Panc1 (cell line): ENCODE measurements around the gene HNRNPR. TPM values are rescaled to one million over a fixed set of nuclear protein-coding genes. Genes with fewer than 3 reads are reported as not detected.
"Not testable (repeated sequence)": the region's sequence is repeated elsewhere in the genome, so short reads cannot be mapped to it uniquely, and the experiment has no call there.

Source experiments
- ATAC-seq: fragments of 200-7000 bp; cut with Tn5 transposase; 2 replicates; pipeline ENCODE4 v1.9.1; 2020; ENCODE audit warnings: mild to moderate bottlenecking, moderate library complexity
- BruUV-seq: library from RNA; stranded (reverse); fragments of 400-500 nt; replicated peaks from 2 replicates; lab custom pipeline; 2021; lab: Mats Ljungman, UMichigan
- CTCF ChIA-PET: fragments of 300-600 bp; sonication (Branson Sonifier 250); formaldehyde crosslinking; loops from one replicate; lab custom pipeline; 2022; ENCODE audit warnings: antibody characterized with exemption; lab: Charles Lee
- POLR2A ChIA-PET: fragments of 300-600 bp; sonication (Branson Sonifier 250); formaldehyde crosslinking; loops from one replicate; lab custom pipeline; 2022; ENCODE audit warnings: antibody characterized with exemption; lab: Charles Lee
- DNase-seq: peaks from one replicate; pipeline ENCODE4 v3.0.0-alpha.2; 2010; ENCODE audit warnings: low read depth, low spot score
- H3K27ac ChIP-seq: 2 replicates; pipeline ENCODE4 v1.5.1; 2011; ENCODE audit warnings: mild to moderate bottlenecking, low read length, inconsistent platforms
- H3K27me3 ChIP-seq: fragments of 200-500 bp; sonication (Bioruptor generic); 2 replicates; pipeline ENCODE4 v1.6.0; 2014; ENCODE audit warnings: low read length, inconsistent platforms; ENCODE audit not compliant: control insufficient read depth, insufficient read depth
- H3K36me3 ChIP-seq: fragments of 200-500 bp; sonication (Bioruptor generic); 2 replicates; pipeline ENCODE4 v1.5.1; 2014; ENCODE audit warnings: inconsistent platforms, mild to moderate bottlenecking, low read length, moderate library complexity; ENCODE audit not compliant: control insufficient read depth, insufficient read depth
- H3K4me1 ChIP-seq: 2 replicates; pipeline ENCODE4 v1.5.1; 2011; ENCODE audit warnings: inconsistent platforms, mild to moderate bottlenecking, low read length, moderate library complexity; ENCODE audit not compliant: control insufficient read depth, insufficient read depth
- H3K4me3 ChIP-seq, 2 experiments: 2 replicates each; pipeline ENCODE4 v1.5.1; 2011 to 2012; ENCODE audit warnings: low read depth in 2 of 2, low read length in 2 of 2, mild to moderate bottlenecking in 2 of 2, inconsistent platforms in 1 of 2, moderate library complexity in 1 of 2
- H3K9me3 ChIP-seq: fragments of 200-500 bp; sonication (Bioruptor generic); 2 replicates; pipeline ENCODE4 v1.5.1; 2014; ENCODE audit warnings: low read depth, mild to moderate bottlenecking, inconsistent platforms, low read length, moderate library complexity; ENCODE audit not compliant: control insufficient read depth, insufficient read depth
- POLR2AphosphoS5 ChIP-seq: IDR thresholded peaks from 2 replicates; pipeline ENCODE4 v1.6.1; 2012; ENCODE audit warnings: mild to moderate bottlenecking, low read depth, low read length, moderate library complexity
- SIN3A ChIP-seq: IDR thresholded peaks from 2 replicates; pipeline ENCODE4 v1.6.1; 2012; ENCODE audit warnings: low read depth, mild to moderate bottlenecking, low read length, moderate library complexity, borderline replicate concordance; ENCODE audit not compliant: insufficient read depth
- TCF7L2 ChIP-seq: IDR thresholded peaks from 2 replicates; pipeline ENCODE4 v1.6.1; 2011; ENCODE audit warnings: mild to moderate bottlenecking, low read depth, low read length, inconsistent platforms
- in situ Hi-C: cut with HindIII; loops from 2 replicates; pipeline ENCODE4 v1.10.0; 2016; ENCODE audit warnings: low sequenced_read_pairs, low pct_unique_long_range_greater_than_20kb
- intact Hi-C: fragments of 100-400 bp; cut with micrococcal nuclease; formaldehyde crosslinking; loops from one replicate; pipeline ENCODE4 v1.10.0; 2022; ENCODE audit not compliant: unreplicated experiment
- total RNA-seq: library from RNA; stranded (reverse); gene quantifications from one replicate; pipeline ENCODE4 v1.2.1, GENCODE V29; 2021; ENCODE audit not compliant: unreplicated experiment
- TF ChIP-seq, protein P1 (sequence below), 2 experiments: IDR thresholded peaks; 2 replicates each; pipeline ENCODE4 v1.6.1; 2011 to 2012; ENCODE audit warnings: low read depth in 2 of 2, control low read depth in 1 of 2, low read length in 1 of 2, mild to moderate bottlenecking in 1 of 2, moderate library complexity in 1 of 2; ENCODE audit not compliant: insufficient read depth in 1 of 2
- TF ChIP-seq, protein P2 (sequence below): fragments of 450-650 bp; IDR thresholded peaks from 2 replicates; pipeline ENCODE4 v1.5.1; 2017; ENCODE audit warnings: mild to moderate bottlenecking

HNRNPR gene
- total RNA-seq, 1 experiment from 2014 or later: 173 TPM

DNA sequence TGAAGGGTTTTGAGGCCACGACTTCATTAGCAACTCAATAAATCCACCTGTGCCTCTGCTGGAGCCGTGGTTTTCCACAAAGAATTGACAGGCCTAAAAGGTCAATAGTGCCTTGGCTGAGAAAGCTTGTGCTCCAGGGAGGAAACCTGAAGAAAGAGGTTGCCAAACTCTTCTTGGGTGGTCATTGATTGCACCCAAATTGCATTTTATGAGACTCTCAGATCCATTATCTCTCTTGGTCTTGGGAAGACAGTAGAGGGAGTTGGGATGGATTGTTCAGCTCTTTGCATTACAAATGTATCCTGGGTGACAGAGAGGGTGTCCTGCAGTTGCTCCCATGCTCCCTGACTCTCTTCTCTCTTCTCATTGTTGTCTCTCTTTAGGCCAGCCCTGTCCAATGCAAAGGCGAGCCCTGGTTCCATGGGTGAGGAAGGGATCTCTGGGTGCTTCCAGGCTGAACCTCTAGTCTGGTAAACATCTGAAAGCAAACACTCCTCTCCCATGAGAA, 80.7 kb downstream of the HNRNPR start:
- Histone ChIP-seq H3K9me3 (no peaks in the 10 kb centered on the region), H3K27me3 (no peaks in the 10 kb centered on the region), H3K4me3 (no peak overlapping the region), H3K36me3 (no peaks in the 10 kb centered on the region), H3K27ac (no peak overlapping the region), H3K4me1 (no peaks in the 10 kb centered on the region)
- ChIA-PET POLR2A (interaction anchor here (0.6 kb wide), 2 partner anchors 197 to 1150 kb away, joined by 3 to 4 read pairs; no protein-coding TSS in a partner anchor), CTCF (interaction anchor here (0.6 kb wide), 1 partner anchor 79 kb away, joined by 3 read pairs; no protein-coding TSS in a partner anchor)
- ATAC-seq: peak; percentile 51; the same call in 1 of the 2 replicates
- in situ Hi-C loops (loop anchor here (5.0 kb wide), 1 partner anchor 51 kb away; no protein-coding TSS in a partner anchor), intact Hi-C loops (no loop called here)
- no TSS peak for BruUV-seq
- no peak for DNase-seq
- TF ChIP-seq TCF7L2 (no peak), SIN3A (no peak), POLR2AphosphoS5 (no peak)
- TF ChIP-seq, protein P1, sequence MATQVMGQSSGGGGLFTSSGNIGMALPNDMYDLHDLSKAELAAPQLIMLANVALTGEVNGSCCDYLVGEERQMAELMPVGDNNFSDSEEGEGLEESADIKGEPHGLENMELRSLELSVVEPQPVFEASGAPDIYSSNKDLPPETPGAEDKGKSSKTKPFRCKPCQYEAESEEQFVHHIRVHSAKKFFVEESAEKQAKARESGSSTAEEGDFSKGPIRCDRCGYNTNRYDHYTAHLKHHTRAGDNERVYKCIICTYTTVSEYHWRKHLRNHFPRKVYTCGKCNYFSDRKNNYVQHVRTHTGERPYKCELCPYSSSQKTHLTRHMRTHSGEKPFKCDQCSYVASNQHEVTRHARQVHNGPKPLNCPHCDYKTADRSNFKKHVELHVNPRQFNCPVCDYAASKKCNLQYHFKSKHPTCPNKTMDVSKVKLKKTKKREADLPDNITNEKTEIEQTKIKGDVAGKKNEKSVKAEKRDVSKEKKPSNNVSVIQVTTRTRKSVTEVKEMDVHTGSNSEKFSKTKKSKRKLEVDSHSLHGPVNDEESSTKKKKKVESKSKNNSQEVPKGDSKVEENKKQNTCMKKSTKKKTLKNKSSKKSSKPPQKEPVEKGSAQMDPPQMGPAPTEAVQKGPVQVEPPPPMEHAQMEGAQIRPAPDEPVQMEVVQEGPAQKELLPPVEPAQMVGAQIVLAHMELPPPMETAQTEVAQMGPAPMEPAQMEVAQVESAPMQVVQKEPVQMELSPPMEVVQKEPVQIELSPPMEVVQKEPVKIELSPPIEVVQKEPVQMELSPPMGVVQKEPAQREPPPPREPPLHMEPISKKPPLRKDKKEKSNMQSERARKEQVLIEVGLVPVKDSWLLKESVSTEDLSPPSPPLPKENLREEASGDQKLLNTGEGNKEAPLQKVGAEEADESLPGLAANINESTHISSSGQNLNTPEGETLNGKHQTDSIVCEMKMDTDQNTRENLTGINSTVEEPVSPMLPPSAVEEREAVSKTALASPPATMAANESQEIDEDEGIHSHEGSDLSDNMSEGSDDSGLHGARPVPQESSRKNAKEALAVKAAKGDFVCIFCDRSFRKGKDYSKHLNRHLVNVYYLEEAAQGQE (IDR thresholded peaks at IDR 0.05; ENCODE audit: insufficient read depth in 1 of 2, low read depth in 2 of 2, low read length in 1 of 2): no peak
- TF ChIP-seq, protein P2, sequence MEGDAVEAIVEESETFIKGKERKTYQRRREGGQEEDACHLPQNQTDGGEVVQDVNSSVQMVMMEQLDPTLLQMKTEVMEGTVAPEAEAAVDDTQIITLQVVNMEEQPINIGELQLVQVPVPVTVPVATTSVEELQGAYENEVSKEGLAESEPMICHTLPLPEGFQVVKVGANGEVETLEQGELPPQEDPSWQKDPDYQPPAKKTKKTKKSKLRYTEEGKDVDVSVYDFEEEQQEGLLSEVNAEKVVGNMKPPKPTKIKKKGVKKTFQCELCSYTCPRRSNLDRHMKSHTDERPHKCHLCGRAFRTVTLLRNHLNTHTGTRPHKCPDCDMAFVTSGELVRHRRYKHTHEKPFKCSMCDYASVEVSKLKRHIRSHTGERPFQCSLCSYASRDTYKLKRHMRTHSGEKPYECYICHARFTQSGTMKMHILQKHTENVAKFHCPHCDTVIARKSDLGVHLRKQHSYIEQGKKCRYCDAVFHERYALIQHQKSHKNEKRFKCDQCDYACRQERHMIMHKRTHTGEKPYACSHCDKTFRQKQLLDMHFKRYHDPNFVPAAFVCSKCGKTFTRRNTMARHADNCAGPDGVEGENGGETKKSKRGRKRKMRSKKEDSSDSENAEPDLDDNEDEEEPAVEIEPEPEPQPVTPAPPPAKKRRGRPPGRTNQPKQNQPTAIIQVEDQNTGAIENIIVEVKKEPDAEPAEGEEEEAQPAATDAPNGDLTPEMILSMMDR: no peak

DNA sequence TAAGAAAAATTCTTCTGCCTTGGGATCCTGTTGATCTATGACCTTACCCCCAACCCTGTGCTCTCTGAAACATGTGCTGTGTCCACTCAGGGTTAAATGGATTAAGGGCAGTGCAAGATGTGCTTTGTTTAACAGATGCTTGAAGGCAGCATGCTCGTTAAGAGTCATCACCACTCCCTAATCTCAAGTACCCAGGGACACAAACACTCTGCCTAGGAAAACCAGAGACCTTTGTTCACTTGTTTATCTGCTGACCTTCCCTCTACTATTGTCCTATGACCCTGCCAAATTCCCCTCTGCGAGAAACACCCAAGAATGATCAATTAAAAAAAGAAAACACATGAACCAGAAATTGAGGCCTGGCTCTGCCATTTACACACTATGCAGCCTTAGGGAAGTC, 86.0 kb downstream of the HNRNPR start:
- DNase-seq, H3K4me1 ChIP-seq, H3K9me3 ChIP-seq, H3K27me3 ChIP-seq, H3K27ac ChIP-seq, BruUV-seq, in situ Hi-C loops, H3K36me3 ChIP-seq, CTCF ChIA-PET, H3K4me3 ChIP-seq, POLR2A ChIA-PET, intact Hi-C loops, ATAC-seq: not testable (repeated sequence)

DNA sequence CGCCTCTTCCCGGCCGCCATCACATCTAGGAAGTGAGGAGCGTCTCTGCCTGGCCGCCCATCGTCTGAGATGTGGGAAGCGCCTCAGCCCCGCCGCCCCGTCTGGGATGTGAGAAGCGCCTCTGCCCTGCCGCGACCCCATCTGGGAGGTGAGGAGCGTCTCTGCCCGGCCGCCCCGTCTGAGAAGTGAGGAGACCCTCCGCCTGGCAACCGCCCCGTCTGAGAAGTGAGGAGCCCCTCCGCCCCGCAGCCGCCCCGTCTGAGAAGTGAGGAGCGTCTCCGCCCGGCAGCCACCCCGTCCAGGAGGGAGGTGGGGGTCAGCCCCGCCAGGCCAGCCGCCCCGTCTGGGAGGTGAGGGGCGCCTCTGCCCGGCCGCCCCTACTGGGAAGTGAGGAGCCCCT, 86.7 kb downstream of the HNRNPR start:
- BruUV-seq, ATAC-seq, DNase-seq, H3K4me1 ChIP-seq, H3K9me3 ChIP-seq, H3K27me3 ChIP-seq, H3K4me3 ChIP-seq, H3K36me3 ChIP-seq, POLR2A ChIA-PET, H3K27ac ChIP-seq, CTCF ChIA-PET, in situ Hi-C loops, intact Hi-C loops: not testable (repeated sequence)

Other genes with a start within 250 kb of the HNRNPR start
- gene LUZP1, start 175.4 kb downstream of the HNRNPR start, total RNA-seq: 40.2 TPM
- gene HTR1D, start 126.8 kb downstream of the HNRNPR start, total RNA-seq: 3.5 TPM
- gene ZNF436, start 25.6 kb upstream of the HNRNPR start, total RNA-seq: 16.0 TPM
- gene TCEA3, start 80.5 kb upstream of the HNRNPR start, total RNA-seq: 8.3 TPM
- gene ASAP3, start 139.9 kb upstream of the HNRNPR start, total RNA-seq: 17.9 TPM
- 9.5 TPM for gene E2F2, start 186.9 kb upstream of the HNRNPR start, total RNA-seq
- gene ID3, start 215.2 kb upstream of the HNRNPR start, total RNA-seq: 39.6 TPM